ENCODE data around the gene INA.

GRCh38 chr10:103262229-103262628 lies 14.7 kb upstream of the INA start:
- no peak for TF ChIP-seq JUND (IDR thresholded peaks at IDR 0.05)
- TF ChIP-seq, protein P1, sequence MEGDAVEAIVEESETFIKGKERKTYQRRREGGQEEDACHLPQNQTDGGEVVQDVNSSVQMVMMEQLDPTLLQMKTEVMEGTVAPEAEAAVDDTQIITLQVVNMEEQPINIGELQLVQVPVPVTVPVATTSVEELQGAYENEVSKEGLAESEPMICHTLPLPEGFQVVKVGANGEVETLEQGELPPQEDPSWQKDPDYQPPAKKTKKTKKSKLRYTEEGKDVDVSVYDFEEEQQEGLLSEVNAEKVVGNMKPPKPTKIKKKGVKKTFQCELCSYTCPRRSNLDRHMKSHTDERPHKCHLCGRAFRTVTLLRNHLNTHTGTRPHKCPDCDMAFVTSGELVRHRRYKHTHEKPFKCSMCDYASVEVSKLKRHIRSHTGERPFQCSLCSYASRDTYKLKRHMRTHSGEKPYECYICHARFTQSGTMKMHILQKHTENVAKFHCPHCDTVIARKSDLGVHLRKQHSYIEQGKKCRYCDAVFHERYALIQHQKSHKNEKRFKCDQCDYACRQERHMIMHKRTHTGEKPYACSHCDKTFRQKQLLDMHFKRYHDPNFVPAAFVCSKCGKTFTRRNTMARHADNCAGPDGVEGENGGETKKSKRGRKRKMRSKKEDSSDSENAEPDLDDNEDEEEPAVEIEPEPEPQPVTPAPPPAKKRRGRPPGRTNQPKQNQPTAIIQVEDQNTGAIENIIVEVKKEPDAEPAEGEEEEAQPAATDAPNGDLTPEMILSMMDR (IDR thresholded peaks at IDR 0.05), result no peak
- TF ChIP-seq, protein P2, sequence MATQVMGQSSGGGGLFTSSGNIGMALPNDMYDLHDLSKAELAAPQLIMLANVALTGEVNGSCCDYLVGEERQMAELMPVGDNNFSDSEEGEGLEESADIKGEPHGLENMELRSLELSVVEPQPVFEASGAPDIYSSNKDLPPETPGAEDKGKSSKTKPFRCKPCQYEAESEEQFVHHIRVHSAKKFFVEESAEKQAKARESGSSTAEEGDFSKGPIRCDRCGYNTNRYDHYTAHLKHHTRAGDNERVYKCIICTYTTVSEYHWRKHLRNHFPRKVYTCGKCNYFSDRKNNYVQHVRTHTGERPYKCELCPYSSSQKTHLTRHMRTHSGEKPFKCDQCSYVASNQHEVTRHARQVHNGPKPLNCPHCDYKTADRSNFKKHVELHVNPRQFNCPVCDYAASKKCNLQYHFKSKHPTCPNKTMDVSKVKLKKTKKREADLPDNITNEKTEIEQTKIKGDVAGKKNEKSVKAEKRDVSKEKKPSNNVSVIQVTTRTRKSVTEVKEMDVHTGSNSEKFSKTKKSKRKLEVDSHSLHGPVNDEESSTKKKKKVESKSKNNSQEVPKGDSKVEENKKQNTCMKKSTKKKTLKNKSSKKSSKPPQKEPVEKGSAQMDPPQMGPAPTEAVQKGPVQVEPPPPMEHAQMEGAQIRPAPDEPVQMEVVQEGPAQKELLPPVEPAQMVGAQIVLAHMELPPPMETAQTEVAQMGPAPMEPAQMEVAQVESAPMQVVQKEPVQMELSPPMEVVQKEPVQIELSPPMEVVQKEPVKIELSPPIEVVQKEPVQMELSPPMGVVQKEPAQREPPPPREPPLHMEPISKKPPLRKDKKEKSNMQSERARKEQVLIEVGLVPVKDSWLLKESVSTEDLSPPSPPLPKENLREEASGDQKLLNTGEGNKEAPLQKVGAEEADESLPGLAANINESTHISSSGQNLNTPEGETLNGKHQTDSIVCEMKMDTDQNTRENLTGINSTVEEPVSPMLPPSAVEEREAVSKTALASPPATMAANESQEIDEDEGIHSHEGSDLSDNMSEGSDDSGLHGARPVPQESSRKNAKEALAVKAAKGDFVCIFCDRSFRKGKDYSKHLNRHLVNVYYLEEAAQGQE (IDR thresholded peaks at IDR 0.05; ENCODE audit: low read depth, low read length), result no peak
- TF ChIP-seq EP300 (IDR thresholded peaks at IDR 0.05; ENCODE audit: borderline replicate concordance in 1 of 2, low read depth in 1 of 2, low read length in 1 of 2), result no peak

Measured in SK-N-SH (cell line).